ENCODE measurements around the gene CUL4B.

DNA sequence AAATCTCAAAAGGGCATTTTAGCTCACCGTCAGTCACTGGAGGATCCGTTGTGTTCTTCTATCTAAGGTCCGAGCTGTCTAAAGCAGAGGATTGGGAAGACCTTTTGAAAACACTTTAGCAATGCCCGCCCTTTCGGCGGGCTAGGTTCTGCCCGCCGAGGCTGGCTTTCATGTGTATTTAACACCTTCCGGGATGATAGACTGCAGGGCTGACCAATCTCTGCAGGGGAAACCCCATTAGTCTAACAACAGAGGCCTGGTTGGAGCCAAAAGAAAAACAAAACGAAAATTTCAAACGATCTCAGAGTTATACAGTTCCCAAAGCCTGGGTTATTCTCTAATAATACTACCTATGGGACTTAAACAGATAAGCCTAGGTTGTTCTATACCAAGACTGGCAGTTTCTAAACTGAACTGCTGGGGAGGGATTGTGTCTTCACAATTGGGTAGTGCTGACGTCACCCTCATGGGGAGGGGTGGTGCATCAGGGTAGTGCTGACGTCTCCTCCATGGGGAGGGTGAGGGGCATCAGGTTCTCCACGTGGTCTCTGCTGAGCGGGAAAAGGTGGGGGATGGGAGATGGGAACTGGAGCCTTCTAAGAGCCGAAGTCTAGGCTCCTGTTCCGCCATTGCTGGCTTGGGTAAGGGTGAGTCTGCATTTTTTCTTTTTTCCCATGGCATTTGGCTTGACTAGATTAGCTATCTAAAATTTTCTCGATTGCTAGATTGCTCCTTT is 14.8 kb upstream of the CUL4B start:
- TF ChIP-seq EZH2phosphoT487 (IDR thresholded peaks at IDR 0.05; ENCODE audit: low read depth, severe bottlenecking, unreplicated experiment) = no peak
- TF ChIP-seq, protein P1, sequence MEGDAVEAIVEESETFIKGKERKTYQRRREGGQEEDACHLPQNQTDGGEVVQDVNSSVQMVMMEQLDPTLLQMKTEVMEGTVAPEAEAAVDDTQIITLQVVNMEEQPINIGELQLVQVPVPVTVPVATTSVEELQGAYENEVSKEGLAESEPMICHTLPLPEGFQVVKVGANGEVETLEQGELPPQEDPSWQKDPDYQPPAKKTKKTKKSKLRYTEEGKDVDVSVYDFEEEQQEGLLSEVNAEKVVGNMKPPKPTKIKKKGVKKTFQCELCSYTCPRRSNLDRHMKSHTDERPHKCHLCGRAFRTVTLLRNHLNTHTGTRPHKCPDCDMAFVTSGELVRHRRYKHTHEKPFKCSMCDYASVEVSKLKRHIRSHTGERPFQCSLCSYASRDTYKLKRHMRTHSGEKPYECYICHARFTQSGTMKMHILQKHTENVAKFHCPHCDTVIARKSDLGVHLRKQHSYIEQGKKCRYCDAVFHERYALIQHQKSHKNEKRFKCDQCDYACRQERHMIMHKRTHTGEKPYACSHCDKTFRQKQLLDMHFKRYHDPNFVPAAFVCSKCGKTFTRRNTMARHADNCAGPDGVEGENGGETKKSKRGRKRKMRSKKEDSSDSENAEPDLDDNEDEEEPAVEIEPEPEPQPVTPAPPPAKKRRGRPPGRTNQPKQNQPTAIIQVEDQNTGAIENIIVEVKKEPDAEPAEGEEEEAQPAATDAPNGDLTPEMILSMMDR (IDR thresholded peaks at IDR 0.05; ENCODE audit: poor library complexity) = no peak
- no peak for TF ChIP-seq EZH2 (IDR thresholded peaks at IDR 0.05; ENCODE audit: borderline replicate concordance)
